CD4-positive, CD25-positive, alpha-beta regulatory T cell (primary cell): ENCODE results near the gene TIAM1. TPM values are rescaled to one million over a fixed set of nuclear protein-coding genes. Genes with fewer than 3 reads are reported as not detected.
A peak's percentile ranks its signal among the peaks of the same experiment; 100 is the strongest.
"Not testable (repeated sequence)": the region's sequence is repeated elsewhere in the genome, so short reads cannot be mapped to it uniquely, and the experiment has no call there.

ENCODE experiments used
- ATAC-seq, 2 donors: fragments of 150-1000 bp; cut with Tn5 transposase; one replicate each; pipeline ENCODE4 v1.10.0; 2021; ENCODE audit warnings: low read depth in 2 of 2, moderate number of reproducible peaks in 2 of 2, moderate library complexity in 1 of 2
- DNase-seq, 3 donors: peaks; one replicate each; pipeline versions ENCODE4 v3.0.0 to v3.0.0-alpha.2; 2012 to 2022; ENCODE audit warnings: mixed read lengths in 1 of 3
- H3K27ac ChIP-seq: one replicate; pipeline ENCODE4 v1.7.0; 2013; ENCODE audit warnings: mild to moderate bottlenecking, low read length; ENCODE audit not compliant: insufficient read depth, poor library complexity, severe bottlenecking
- H3K27me3 ChIP-seq: one replicate; pipeline ENCODE4 v1.7.0; 2013; ENCODE audit warnings: low read length; ENCODE audit not compliant: control insufficient read depth, insufficient read depth
- H3K36me3 ChIP-seq: one replicate; pipeline ENCODE4 v1.7.0; 2013; ENCODE audit warnings: mild to moderate bottlenecking, low read length, moderate library complexity; ENCODE audit not compliant: control insufficient read depth, insufficient read depth
- H3K4me1 ChIP-seq: 2 replicates; pipeline ENCODE4 v1.7.0; 2013; ENCODE audit warnings: mild to moderate bottlenecking, low read length; ENCODE audit not compliant: insufficient read depth, control insufficient read depth, poor library complexity, severe bottlenecking
- H3K4me3 ChIP-seq: one replicate; pipeline ENCODE4 v1.7.0; 2013; ENCODE audit warnings: low read depth, mild to moderate bottlenecking, low read length, moderate library complexity
- H3K9me3 ChIP-seq, 2 experiments: 1 replicate in 1 of 2; 2 replicates in 1 of 2; pipeline ENCODE4 v1.7.0; 2013; ENCODE audit warnings: low read length in 2 of 2, mild to moderate bottlenecking in 1 of 2, moderate library complexity in 1 of 2; ENCODE audit not compliant: control insufficient read depth in 2 of 2
- H3K27ac Mint-ChIP-seq, 3 donors: one replicate each; pipeline ENCODE4 v1.8.0; 2020 to 2022; ENCODE audit warnings: mild to moderate bottlenecking in 3 of 3, mixed read lengths in 3 of 3, moderate library complexity in 2 of 3
- H3K27me3 Mint-ChIP-seq: one replicate; pipeline ENCODE4 v1.8.0; 2022; ENCODE audit warnings: mild to moderate bottlenecking, mixed read lengths
- H3K36me3 Mint-ChIP-seq: one replicate; pipeline ENCODE4 v1.8.0; 2020; ENCODE audit warnings: mixed read lengths
- H3K4me1 Mint-ChIP-seq, 4 donors: one replicate each; pipeline ENCODE4 v1.8.0; 2020 to 2022; ENCODE audit warnings: mixed read lengths in 4 of 4, mild to moderate bottlenecking in 1 of 4
- H3K4me3 Mint-ChIP-seq, 4 donors: one replicate each; pipeline ENCODE4 v1.8.0; 2020 to 2022; ENCODE audit warnings: mild to moderate bottlenecking in 4 of 4, mixed read lengths in 4 of 4, moderate library complexity in 3 of 4
- H3K9me3 Mint-ChIP-seq, 7 donors: one replicate each; pipeline ENCODE4 v1.8.0; 2020 to 2022; ENCODE audit warnings: mixed read lengths in 7 of 7, mild to moderate bottlenecking in 3 of 7, moderate library complexity in 2 of 7
- polyA plus RNA-seq, 4 donors: library from polyadenylated mRNA; unstranded; fragments of 300-500 nt; fragmentation: Illumina TruSeq; gene quantifications; one replicate each; pipeline ENCODE4 v1.2.3, GENCODE V29; 2021
- total RNA-seq: library from RNA; stranded (reverse); gene quantifications from one replicate; pipeline ENCODE4 v1.2.3, GENCODE V29; 2022

The TIAM1 gene
- total and polyA plus RNA-seq, 5 donors from 2014 or later, result 31.1 to 142 (median 35.2) TPM

GRCh38 chr21:31234936-31235335 lies 109.1 kb downstream of the TIAM1 start:
- no peak overlapping the region for H3K4me3 ChIP-seq
- ATAC-seq, result no peak
- H3K36me3 Mint-ChIP-seq, result peaks cover 4% of the 10 kb centered on the region
- peaks cover 0 to 3% (median 0%) of the 10 kb centered on the region in 4 donors for H3K4me1 Mint-ChIP-seq
- H3K9me3 ChIP-seq, result no peaks in the 10 kb centered on the region
- no peak for DNase-seq
- H3K4me1 ChIP-seq, result no peaks in the 10 kb centered on the region
- peaks cover 0 to 4% (median 2%) of the 10 kb centered on the region in 7 donors for H3K9me3 Mint-ChIP-seq
- H3K27ac Mint-ChIP-seq, result no peak overlapping the region
- no peak overlapping the region for H3K4me3 Mint-ChIP-seq
- H3K36me3 ChIP-seq, result no peaks in the 10 kb centered on the region
- H3K27me3 Mint-ChIP-seq, result no peaks in the 10 kb centered on the region
- no peak overlapping the region for H3K27ac ChIP-seq
- no peaks in the 10 kb centered on the region for H3K27me3 ChIP-seq

GRCh38 chr21:31233711-31234110 lies 110.3 kb downstream of the TIAM1 start:
- peaks cover 0 to 1% (median 0%) of the 10 kb centered on the region in 7 donors for H3K9me3 Mint-ChIP-seq
- no peaks in the 10 kb centered on the region for H3K27me3 Mint-ChIP-seq
- H3K4me3 Mint-ChIP-seq, result no peak overlapping the region
- H3K4me1 Mint-ChIP-seq, result peaks cover 0 to 6% (median 1%) of the 10 kb centered on the region in 4 donors
- Histone ChIP-seq H3K27ac (no peak overlapping the region), H3K4me1 (no peaks in the 10 kb centered on the region), H3K36me3 (no peaks in the 10 kb centered on the region), H3K4me3 (no peak overlapping the region), H3K9me3 (no peaks in the 10 kb centered on the region), H3K27me3 (no peaks in the 10 kb centered on the region)
- ATAC-seq, result no peak
- DNase-seq, result no peak
- peaks cover 4% of the 10 kb centered on the region for H3K36me3 Mint-ChIP-seq
- H3K27ac Mint-ChIP-seq, result peak overlapping the region in 1 of 3 donors; percentile 15

GRCh38 chr21:31232344-31232743 lies 111.7 kb downstream of the TIAM1 start:
- no peak for DNase-seq
- Mint-ChIP-seq H3K36me3 (peaks cover 4% of the 10 kb centered on the region), H3K27me3 (no peaks in the 10 kb centered on the region), H3K9me3 (peaks cover 0 to 1% (median 0%) of the 10 kb centered on the region in 7 donors), H3K4me1 (peaks cover 0 to 7% (median 1%) of the 10 kb centered on the region in 4 donors), H3K4me3 (no peak overlapping the region), H3K27ac (no peak overlapping the region)
- H3K9me3 ChIP-seq, result no peaks in the 10 kb centered on the region
- no peaks in the 10 kb centered on the region for H3K36me3 ChIP-seq
- H3K4me3 ChIP-seq, result no peak overlapping the region
- ATAC-seq, result no peak
- H3K27me3 ChIP-seq, result no peaks in the 10 kb centered on the region
- H3K27ac ChIP-seq, result no peak overlapping the region
- no peaks in the 10 kb centered on the region for H3K4me1 ChIP-seq

- H3K4me1 ChIP-seq, result no peaks in the 10 kb centered on the region
- H3K27me3 ChIP-seq, result no peaks in the 10 kb centered on the region
- Mint-ChIP-seq H3K4me3 (no peak overlapping the region), H3K9me3 (peaks cover 0 to 1% (median 0%) of the 10 kb centered on the region in 7 donors), H3K36me3 (no peaks in the 10 kb centered on the region), H3K4me1 (peaks cover 0 to 4% (median 1%) of the 10 kb centered on the region in 4 donors), H3K27me3 (no peaks in the 10 kb centered on the region), H3K27ac (no peak overlapping the region)
- no peaks in the 10 kb centered on the region for H3K9me3 ChIP-seq
- no peak for ATAC-seq
- no peak overlapping the region for H3K4me3 ChIP-seq
- no peaks in the 10 kb centered on the region for H3K36me3 ChIP-seq
- DNase-seq, result no peak
- no peak overlapping the region for H3K27ac ChIP-seq
These were observed 113.1 kb downstream of the TIAM1 start for GRCh38 chr21:31230937-31231336.

- not testable (repeated sequence) for ATAC-seq, H3K27ac Mint-ChIP-seq, H3K4me3 Mint-ChIP-seq, H3K4me1 ChIP-seq, H3K4me3 ChIP-seq, H3K9me3 Mint-ChIP-seq, H3K27ac ChIP-seq, H3K27me3 Mint-ChIP-seq, H3K4me1 Mint-ChIP-seq, H3K36me3 ChIP-seq, DNase-seq, H3K27me3 ChIP-seq, H3K36me3 Mint-ChIP-seq, H3K9me3 ChIP-seq
These were observed 115.3 kb downstream of the TIAM1 start for GRCh38 chr21:31228723-31229122.

- Histone ChIP-seq H3K27me3 (no peaks in the 10 kb centered on the region), H3K9me3 (no peaks in the 10 kb centered on the region), H3K27ac (no peak overlapping the region), H3K36me3 (no peaks in the 10 kb centered on the region), H3K4me1 (no peaks in the 10 kb centered on the region), H3K4me3 (no peak overlapping the region)
- DNase-seq, result no peak
- no peaks in the 10 kb centered on the region for H3K9me3 Mint-ChIP-seq
- peaks cover 7% of the 10 kb centered on the region for H3K36me3 Mint-ChIP-seq
- no peak overlapping the region for H3K4me3 Mint-ChIP-seq
- peaks cover 4% of the 10 kb centered on the region for H3K27me3 Mint-ChIP-seq
- H3K4me1 Mint-ChIP-seq, result peaks cover 0 to 4% (median 1%) of the 10 kb centered on the region in 4 donors
- no peak for ATAC-seq
- no peak overlapping the region for H3K27ac Mint-ChIP-seq
These were observed 118.3 kb downstream of the TIAM1 start for GRCh38 chr21:31225713-31226112.

- Histone ChIP-seq H3K27ac (no peak overlapping the region), H3K36me3 (no peaks in the 10 kb centered on the region), H3K27me3 (no peaks in the 10 kb centered on the region), H3K9me3 (no peaks in the 10 kb centered on the region), H3K4me3 (no peak overlapping the region), H3K4me1 (no peaks in the 10 kb centered on the region)
- DNase-seq (no peak), ATAC-seq (no peak)
- no peak overlapping the region for H3K4me3 Mint-ChIP-seq
- no peaks in the 10 kb centered on the region for H3K9me3 Mint-ChIP-seq
- no peak overlapping the region for H3K27ac Mint-ChIP-seq
- H3K4me1 Mint-ChIP-seq, result no peaks in the 10 kb centered on the region
- peaks cover 4% of the 10 kb centered on the region for H3K27me3 Mint-ChIP-seq
- H3K36me3 Mint-ChIP-seq, result peaks cover 7% of the 10 kb centered on the region
These were observed 121.9 kb downstream of the TIAM1 start for GRCh38 chr21:31222142-31222541.

- H3K4me3 ChIP-seq, result no peak overlapping the region
- Mint-ChIP-seq H3K4me1 (no peaks in the 10 kb centered on the region), H3K27ac (no peak overlapping the region), H3K27me3 (peaks cover 4% of the 10 kb centered on the region), H3K4me3 (no peak overlapping the region), H3K36me3 (peaks cover 7% of the 10 kb centered on the region), H3K9me3 (no peaks in the 10 kb centered on the region)
- ATAC-seq, result no peak
- no peaks in the 10 kb centered on the region for H3K4me1 ChIP-seq
- no peaks in the 10 kb centered on the region for H3K27me3 ChIP-seq
- H3K9me3 ChIP-seq, result no peaks in the 10 kb centered on the region
- no peaks in the 10 kb centered on the region for H3K36me3 ChIP-seq
- H3K27ac ChIP-seq, result no peak overlapping the region
- DNase-seq, result no peak
These were observed 123.0 kb downstream of the TIAM1 start for GRCh38 chr21:31221043-31221442.
